Neural progenitor cell (in vitro differentiated cells): ENCODE data around the gene XKR3. TPM values are rescaled to one million over a fixed set of nuclear protein-coding genes. Genes with fewer than 3 reads are reported as not detected.

ENCODE experiments used
- DNase-seq: peaks from one replicate; pipeline ENCODE4 v3.0.0-alpha.2; 2016; ENCODE audit warnings: low spot score
- H2AFZ ChIP-seq: fragments of 200-600 bp; sonication (generic); replicated peaks from 2 replicates; pipeline ENCODE4 v1.6.1; 2016; ENCODE audit warnings: antibody characterized with exemption
- H3F3A ChIP-seq: fragments of 200-600 bp; sonication (generic); 2 replicates; pipeline ENCODE4 v1.6.1; 2016; ENCODE audit warnings: antibody characterized with exemption, low read depth
- H3K27ac ChIP-seq: fragments of 200-600 bp; sonication (generic); 2 replicates; pipeline ENCODE4 v1.5.1; 2016; ENCODE audit warnings: mild to moderate bottlenecking
- H3K27me3 ChIP-seq: fragments of 200-600 bp; sonication (generic); 2 replicates; pipeline ENCODE4 v1.6.1; 2016; ENCODE audit warnings: mild to moderate bottlenecking, moderate library complexity
- H3K36me3 ChIP-seq: fragments of 200-600 bp; sonication (generic); 2 replicates; pipeline ENCODE4 v1.5.1; 2016
- H3K4me1 ChIP-seq: fragments of 200-600 bp; sonication (generic); 2 replicates; pipeline ENCODE4 v1.6.1; 2016; ENCODE audit warnings: mixed run types
- H3K4me2 ChIP-seq: fragments of 200-600 bp; sonication (generic); 2 replicates; pipeline ENCODE4 v1.6.1; 2016
- H3K4me3 ChIP-seq: fragments of 200-600 bp; sonication (generic); 2 replicates; pipeline ENCODE4 v1.5.1; 2016
- H3K79me2 ChIP-seq: fragments of 200-600 bp; sonication (generic); 2 replicates; pipeline ENCODE4 v1.6.1; 2016; ENCODE audit warnings: low read depth
- H3K9ac ChIP-seq: fragments of 200-600 bp; sonication (generic); 2 replicates; pipeline ENCODE4 v1.6.1; 2016
- H3K9me3 ChIP-seq: fragments of 200-600 bp; sonication (generic); 2 replicates; pipeline ENCODE4 v1.5.1; 2016; ENCODE audit warnings: low read depth
- H4K20me1 ChIP-seq: fragments of 200-600 bp; sonication (generic); 2 replicates; pipeline ENCODE4 v1.6.1; 2016; ENCODE audit warnings: low read depth
- H3K27ac Mint-ChIP-seq: 3 replicates; pipeline ENCODE4 v1.8.0; 2021; ENCODE audit warnings: mixed read lengths
- H3K27me3 Mint-ChIP-seq: 2 replicates; pipeline ENCODE4 v1.8.0; 2022; ENCODE audit warnings: low read depth, mild to moderate bottlenecking, inconsistent platforms, moderate library complexity, mixed read lengths; ENCODE audit not compliant: insufficient read depth
- H3K36me3 Mint-ChIP-seq: 3 replicates; pipeline ENCODE4 v1.8.0; 2021; ENCODE audit warnings: mixed read lengths
- H3K4me1 Mint-ChIP-seq: 3 replicates; pipeline ENCODE4 v1.8.0; 2021; ENCODE audit warnings: mixed read lengths
- H3K4me3 Mint-ChIP-seq: 3 replicates; pipeline ENCODE4 v1.8.0; 2021; ENCODE audit warnings: mild to moderate bottlenecking, moderate library complexity, mixed read lengths
- H3K9me3 Mint-ChIP-seq: 3 replicates; pipeline ENCODE4 v1.8.0; 2020; ENCODE audit warnings: mixed read lengths
- CTCF ChIP-seq: fragments of 200-600 bp; sonication (generic); IDR thresholded peaks from 2 replicates; pipeline ENCODE4 v1.5.1; 2017; ENCODE audit warnings: antibody characterized with exemption, mild to moderate bottlenecking
- EZH2 ChIP-seq: fragments of 200-600 bp; sonication (generic); IDR thresholded peaks from 2 replicates; pipeline ENCODE4 v1.6.1; 2017; ENCODE audit warnings: antibody characterized with exemption, mild to moderate bottlenecking, moderate library complexity
- EZH2phosphoT487 ChIP-seq: fragments of 200-600 bp; sonication (generic); IDR thresholded peaks from 2 replicates; pipeline ENCODE4 v1.6.1; 2017; ENCODE audit warnings: antibody characterized with exemption
- total RNA-seq: library from RNA; depleted of rRNA; stranded (reverse); fragments of >200 nt; gene quantifications from 2 replicates; pipeline ENCODE4 v1.2.3, GENCODE V29; 2015; ENCODE audit warnings: low replicate concordance

The XKR3 gene
- total RNA-seq, 1 donor from 2014 or later, result not detected

- Mint-ChIP-seq H3K27me3 (no peaks in the 10 kb centered on the region), H3K9me3 (peaks cover 2% of the 10 kb centered on the region), H3K27ac (no peak overlapping the region), H3K4me3 (no peak overlapping the region), H3K4me1 (no peaks in the 10 kb centered on the region), H3K36me3 (no peaks in the 10 kb centered on the region)
- no peak for TF ChIP-seq EZH2
- no peak for TF ChIP-seq EZH2phosphoT487
- Histone ChIP-seq H3K9ac (no peak overlapping the region), H3K4me1 (no peaks in the 10 kb centered on the region), H3K27ac (no peak overlapping the region), H4K20me1 (no peaks in the 10 kb centered on the region), H3K36me3 (no peaks in the 10 kb centered on the region), H3K9me3 (no peaks in the 10 kb centered on the region), H2AFZ (no peak overlapping the region), H3K27me3 (no peaks in the 10 kb centered on the region), H3K4me3 (no peak overlapping the region), H3K4me2 (no peak overlapping the region), H3K79me2 (no peaks in the 10 kb centered on the region), H3F3A (no peaks in the 10 kb centered on the region)
- no peak for DNase-seq
These were observed 6.0 kb downstream of the XKR3 start for GRCh38 chr22:16819249-16819648.

DNA sequence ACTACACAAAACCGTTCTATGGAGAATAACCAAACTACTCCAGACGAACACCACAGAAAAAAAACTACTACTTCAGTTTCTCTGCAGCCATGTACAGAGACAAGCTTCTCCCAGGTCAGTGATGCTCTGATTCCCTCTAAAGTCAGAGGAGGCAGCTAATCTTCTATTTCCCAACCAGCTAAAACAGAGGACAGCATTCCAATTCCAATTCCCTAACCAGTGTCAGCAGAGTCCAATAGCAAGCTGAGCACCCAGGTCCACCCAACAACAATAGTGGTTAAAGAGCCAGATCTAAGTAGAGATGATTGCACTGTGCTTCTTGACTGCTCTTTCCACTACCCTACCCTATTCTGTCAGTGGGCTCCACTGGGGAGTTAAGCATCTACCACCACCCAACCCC is 6.7 kb downstream of the XKR3 start:
- Histone ChIP-seq H3K27me3 (no peaks in the 10 kb centered on the region), H3K36me3 (no peaks in the 10 kb centered on the region), H3K4me3 (no peak overlapping the region), H3F3A (no peaks in the 10 kb centered on the region), H3K9me3 (no peaks in the 10 kb centered on the region), H3K27ac (no peak overlapping the region), H3K4me2 (no peak overlapping the region), H4K20me1 (no peaks in the 10 kb centered on the region), H3K79me2 (no peaks in the 10 kb centered on the region), H2AFZ (no peak overlapping the region), H3K4me1 (no peaks in the 10 kb centered on the region), H3K9ac (no peak overlapping the region)
- DNase-seq, result no peak
- TF ChIP-seq EZH2phosphoT487 (no peak), CTCF (no peak), EZH2 (no peak)
- peaks cover 2% of the 10 kb centered on the region for H3K9me3 Mint-ChIP-seq
- H3K4me1 Mint-ChIP-seq, result no peaks in the 10 kb centered on the region
- H3K4me3 Mint-ChIP-seq, result no peak overlapping the region
- H3K27ac Mint-ChIP-seq, result no peak overlapping the region
- no peaks in the 10 kb centered on the region for H3K27me3 Mint-ChIP-seq
- H3K36me3 Mint-ChIP-seq, result no peaks in the 10 kb centered on the region

GRCh38 chr22:16815073-16815472 is 10.1 kb downstream of the XKR3 start:
- peaks cover 4% of the 10 kb centered on the region for H3K9me3 Mint-ChIP-seq
- Histone ChIP-seq H3K79me2 (no peaks in the 10 kb centered on the region), H3K27ac (no peak overlapping the region), H2AFZ (no peak overlapping the region), H3K9ac (no peak overlapping the region), H3K27me3 (no peaks in the 10 kb centered on the region), H3K4me2 (no peak overlapping the region), H3K9me3 (no peaks in the 10 kb centered on the region), H4K20me1 (no peaks in the 10 kb centered on the region), H3K4me3 (no peak overlapping the region), H3K36me3 (no peaks in the 10 kb centered on the region), H3F3A (no peaks in the 10 kb centered on the region), H3K4me1 (no peaks in the 10 kb centered on the region)
- no peak for DNase-seq
- no peak for TF ChIP-seq CTCF
- TF ChIP-seq EZH2, result no peak
- TF ChIP-seq EZH2phosphoT487, result no peak
- H3K27ac Mint-ChIP-seq, result no peak overlapping the region
- no peaks in the 10 kb centered on the region for H3K27me3 Mint-ChIP-seq
- H3K4me1 Mint-ChIP-seq, result no peaks in the 10 kb centered on the region
- no peaks in the 10 kb centered on the region for H3K36me3 Mint-ChIP-seq
- H3K4me3 Mint-ChIP-seq, result no peak overlapping the region

GRCh38 chr22:16810188-16810802 is 14.9 kb downstream of the XKR3 start:
- no peaks in the 10 kb centered on the region for H4K20me1 ChIP-seq
- no peak overlapping the region for H3K4me3 ChIP-seq
- no peak overlapping the region for H3K4me2 ChIP-seq
- TF ChIP-seq CTCF, result no peak
- no peak for TF ChIP-seq EZH2
- no peak for TF ChIP-seq EZH2phosphoT487
- no peaks in the 10 kb centered on the region for H3K36me3 ChIP-seq
- H3K27me3 ChIP-seq, result no peaks in the 10 kb centered on the region
- H3K9me3 ChIP-seq, result no peaks in the 10 kb centered on the region
- no peaks in the 10 kb centered on the region for H3K27me3 Mint-ChIP-seq
- no peak overlapping the region for H3K9ac ChIP-seq
- no peak overlapping the region for H2AFZ ChIP-seq
- H3K27ac Mint-ChIP-seq, result no peak overlapping the region
- no peak overlapping the region for H3K27ac ChIP-seq
- H3K9me3 Mint-ChIP-seq, result peaks cover 4% of the 10 kb centered on the region
- no peaks in the 10 kb centered on the region for H3F3A ChIP-seq
- no peak for DNase-seq
- H3K4me1 ChIP-seq, result no peaks in the 10 kb centered on the region
- no peaks in the 10 kb centered on the region for H3K36me3 Mint-ChIP-seq
- H3K4me1 Mint-ChIP-seq, result no peaks in the 10 kb centered on the region
- H3K79me2 ChIP-seq, result no peaks in the 10 kb centered on the region
- H3K4me3 Mint-ChIP-seq, result no peak overlapping the region
